ENCODE measurements around the gene SCAPER.

The SCAPER gene

DNA sequence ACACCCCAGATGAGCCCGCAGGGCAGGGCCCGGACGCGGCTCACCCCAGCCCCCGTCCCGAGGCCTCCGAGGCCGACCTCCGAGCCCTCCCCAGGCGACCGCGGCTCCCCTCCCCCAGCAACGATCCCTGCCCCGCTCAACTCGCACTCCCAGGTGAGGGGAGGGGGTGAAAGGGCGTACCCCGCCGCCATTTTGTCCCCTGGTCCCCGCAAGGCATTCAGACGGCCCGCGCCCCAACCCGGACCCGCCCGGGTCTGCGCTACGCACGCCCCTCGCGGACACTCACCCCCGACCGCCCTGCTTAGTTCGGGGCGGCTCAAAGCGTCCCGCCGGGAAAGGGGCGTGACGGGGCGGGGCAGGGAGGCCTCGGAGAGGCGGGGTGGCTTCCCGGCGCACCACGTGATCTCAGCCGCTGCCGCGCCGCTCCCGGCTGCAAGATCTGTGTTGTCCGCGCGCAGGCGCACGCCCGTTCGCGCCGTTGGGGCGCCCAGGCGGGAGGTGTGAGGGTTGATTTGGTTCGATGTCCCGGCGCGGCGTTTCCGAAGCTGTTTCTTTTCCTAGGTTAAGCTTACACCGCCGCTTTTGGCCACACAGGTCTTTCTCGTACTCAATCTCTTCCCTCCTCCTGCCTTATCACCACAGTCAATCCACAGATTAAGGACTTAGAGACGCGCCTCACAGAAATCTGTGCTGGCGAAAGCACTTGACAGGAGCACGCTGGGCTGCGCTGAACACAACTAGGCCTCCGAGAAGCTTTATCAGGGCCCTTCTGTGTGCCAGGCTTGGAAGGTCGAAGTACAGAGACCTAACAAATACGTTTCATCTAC, at the start of gene SCAPER:
Gene SCAPER, minus strand, starts transcription at position 328 of the 827 bp plus-strand sequence. CDS start 21,523 bp downstream, outside the sequence.
- Histone ChIP-seq H3K4me1 (ENCODE audit: control insufficient read depth, insufficient read depth, low read length) (peaks cover 13% of the 10 kb centered on the region), H3K27me3 (ENCODE audit: control insufficient read depth, insufficient read depth, low read length) (peaks cover 20% of the 10 kb centered on the region), H3K9ac (ENCODE audit: low read length) (peak within 1 kb of the TSS; percentile 52), H3K27ac (ENCODE audit: low read depth, low read length) (peak within 1 kb of the TSS; percentile 56), H3K4me3 (ENCODE audit: low read depth, low read length) (peak within 1 kb of the TSS; percentile 83), H3K36me3 (ENCODE audit: control insufficient read depth, insufficient read depth, low read length) (no peaks in the 10 kb centered on the region), H3K9me3 (ENCODE audit: control insufficient read depth, insufficient read depth, low read depth, low read length) (no peaks in the 10 kb centered on the region)

DNA sequence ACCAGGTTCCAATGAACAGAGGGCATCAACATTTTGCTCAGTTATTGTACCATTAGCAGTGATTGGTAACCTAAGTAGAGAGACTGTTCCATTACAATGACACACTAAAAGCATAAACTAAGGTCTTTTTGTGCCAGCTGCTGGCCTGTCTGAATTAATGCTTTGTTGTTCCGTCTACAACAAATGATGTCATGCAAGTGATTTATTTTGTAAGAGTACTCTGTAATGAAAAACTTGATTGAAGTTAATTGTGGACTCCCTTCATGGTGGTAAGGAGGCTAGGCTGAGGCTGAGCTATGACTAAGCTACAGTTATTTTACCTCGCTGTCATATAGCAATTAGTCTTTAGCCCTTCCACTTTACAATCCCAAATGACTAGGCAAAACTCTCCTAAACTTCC, 49.6 kb upstream of the SCAPER start:
- Histone ChIP-seq H3K4me1 (ENCODE audit: control insufficient read depth, insufficient read depth, low read length) (peaks cover 4% of the 10 kb centered on the region), H3K36me3 (ENCODE audit: control insufficient read depth, insufficient read depth, low read length) (peaks cover 10% of the 10 kb centered on the region; the same call in 1 of the 2 replicates), H3K9ac (ENCODE audit: low read length) (no peak overlapping the region), H3K27me3 (ENCODE audit: control insufficient read depth, insufficient read depth, low read length) (no peaks in the 10 kb centered on the region), H3K4me3 (ENCODE audit: low read depth, low read length) (no peak overlapping the region), H3K9me3 (ENCODE audit: control insufficient read depth, insufficient read depth, low read depth, low read length) (no peaks in the 10 kb centered on the region), H3K27ac (ENCODE audit: low read depth, low read length) (no peak overlapping the region)

- peaks cover 18% of the 10 kb centered on the region for H3K36me3 ChIP-seq (ENCODE audit: control insufficient read depth, insufficient read depth, low read length)
- H3K9me3 ChIP-seq (ENCODE audit: control insufficient read depth, insufficient read depth, low read depth, low read length) = no peaks in the 10 kb centered on the region
- H3K4me3 ChIP-seq (ENCODE audit: low read depth, low read length) = no peak overlapping the region
- H3K9ac ChIP-seq (ENCODE audit: low read length) = no peak overlapping the region
- no peaks in the 10 kb centered on the region for H3K27me3 ChIP-seq (ENCODE audit: control insufficient read depth, insufficient read depth, low read length)
- H3K4me1 ChIP-seq (ENCODE audit: control insufficient read depth, insufficient read depth, low read length) = peaks cover 4% of the 10 kb centered on the region
- no peak overlapping the region for H3K27ac ChIP-seq (ENCODE audit: low read depth, low read length)
Observed at GRCh38 chr15:76953913-76954312, 48.8 kb upstream of the SCAPER start.

GRCh38 chr15:76951220-76951619, 46.1 kb upstream of the SCAPER start:
- Histone ChIP-seq H3K27me3 (ENCODE audit: control insufficient read depth, insufficient read depth, low read length) (no peaks in the 10 kb centered on the region), H3K36me3 (ENCODE audit: control insufficient read depth, insufficient read depth, low read length) (peaks cover 44% of the 10 kb centered on the region), H3K9ac (ENCODE audit: low read length) (no peak overlapping the region)

DNA sequence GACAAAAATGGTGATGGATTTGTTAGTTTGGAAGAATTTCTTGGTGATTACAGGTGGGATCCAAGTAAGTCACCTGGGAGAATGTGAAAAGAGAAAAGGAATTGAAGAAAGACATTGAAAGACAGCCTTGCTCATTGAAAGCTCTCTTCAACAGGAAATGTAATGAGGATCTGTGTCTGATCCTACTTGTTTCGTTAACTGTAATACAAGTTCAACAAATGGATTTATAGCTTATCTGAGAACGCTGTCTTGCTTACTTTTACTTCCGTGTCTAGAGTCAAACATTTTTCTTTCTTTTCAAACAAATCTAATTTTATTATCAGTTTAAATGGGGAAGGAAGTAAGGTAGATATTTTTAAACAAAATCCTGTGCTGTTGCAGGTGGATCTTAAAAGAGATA, 42.3 kb upstream of the SCAPER start:
- H3K27ac ChIP-seq (ENCODE audit: low read depth, low read length) = no peak overlapping the region
- no peaks in the 10 kb centered on the region for H3K27me3 ChIP-seq (ENCODE audit: control insufficient read depth, insufficient read depth, low read length)
- no peaks in the 10 kb centered on the region for H3K4me1 ChIP-seq (ENCODE audit: control insufficient read depth, insufficient read depth, low read length)
- H3K4me3 ChIP-seq (ENCODE audit: low read depth, low read length) = no peak overlapping the region
- H3K9ac ChIP-seq (ENCODE audit: low read length) = no peak overlapping the region
- no peaks in the 10 kb centered on the region for H3K9me3 ChIP-seq (ENCODE audit: control insufficient read depth, insufficient read depth, low read depth, low read length)
- H3K36me3 ChIP-seq (ENCODE audit: control insufficient read depth, insufficient read depth, low read length) = peaks cover 75% of the 10 kb centered on the region

More at GRCh38 chr15:76951220-76951619, 46.1 kb upstream of the SCAPER start:
- Histone ChIP-seq H3K27ac (ENCODE audit: low read depth, low read length) (no peak overlapping the region), H3K9me3 (ENCODE audit: control insufficient read depth, insufficient read depth, low read depth, low read length) (no peaks in the 10 kb centered on the region), H3K4me1 (ENCODE audit: control insufficient read depth, insufficient read depth, low read length) (peaks cover 4% of the 10 kb centered on the region), H3K4me3 (ENCODE audit: low read depth, low read length) (no peak overlapping the region)

DNA sequence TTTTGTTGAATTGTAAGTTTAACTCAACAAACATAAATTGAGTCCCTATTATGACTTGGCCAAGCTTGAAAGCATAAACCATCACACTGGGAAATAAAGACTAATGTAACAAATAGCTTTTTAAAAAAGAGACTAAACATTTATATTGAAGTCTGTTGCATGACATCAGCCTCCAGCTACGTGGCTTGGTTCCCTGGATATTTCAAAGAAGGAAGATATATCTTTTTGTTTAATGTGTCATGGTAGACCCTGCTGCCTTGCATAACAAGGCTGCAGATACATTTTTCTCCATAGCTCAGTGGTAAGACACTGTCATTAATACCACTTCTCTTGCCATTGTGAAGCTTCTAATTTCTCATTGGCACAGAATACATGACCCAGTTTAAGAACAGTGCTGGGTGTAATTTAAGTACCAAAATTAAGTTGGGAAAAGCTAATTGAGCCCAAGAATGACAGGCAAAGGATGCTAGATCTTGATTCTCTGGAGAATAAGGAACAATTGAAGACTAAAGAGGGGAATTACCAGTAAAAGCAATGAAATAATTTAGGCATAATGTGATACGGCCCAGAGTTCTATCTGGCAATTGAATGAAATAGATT, 40.5 kb upstream of the SCAPER start:
- Histone ChIP-seq H3K9ac (ENCODE audit: low read length) (no peak overlapping the region), H3K27me3 (ENCODE audit: control insufficient read depth, insufficient read depth, low read length) (no peaks in the 10 kb centered on the region), H3K9me3 (ENCODE audit: control insufficient read depth, insufficient read depth, low read depth, low read length) (no peaks in the 10 kb centered on the region), H3K36me3 (ENCODE audit: control insufficient read depth, insufficient read depth, low read length) (peaks cover 70% of the 10 kb centered on the region), H3K27ac (ENCODE audit: low read depth, low read length) (no peak overlapping the region), H3K4me1 (ENCODE audit: control insufficient read depth, insufficient read depth, low read length) (peaks cover 7% of the 10 kb centered on the region), H3K4me3 (ENCODE audit: low read depth, low read length) (no peak overlapping the region)

DNA sequence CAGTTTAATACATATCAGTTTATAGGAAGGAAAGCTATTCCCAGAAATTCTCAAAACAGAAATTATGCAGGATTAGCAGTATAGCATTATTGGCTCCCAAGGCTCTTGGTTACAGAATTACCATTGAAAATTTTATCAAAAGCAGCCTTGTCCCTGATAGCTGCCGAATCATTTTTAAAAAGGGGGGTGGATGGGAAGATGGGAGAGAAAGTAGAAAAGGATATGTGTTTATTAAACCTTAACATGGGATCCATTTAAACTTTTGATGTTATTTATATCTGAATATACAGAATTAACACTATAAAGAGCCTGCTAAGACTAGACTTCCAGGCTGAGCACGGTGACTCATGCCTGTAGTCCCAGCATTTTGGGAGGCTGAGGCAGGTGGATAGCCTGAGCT, 37.2 kb upstream of the SCAPER start:
- no peak overlapping the region for H3K4me3 ChIP-seq (ENCODE audit: low read depth, low read length)

DNA sequence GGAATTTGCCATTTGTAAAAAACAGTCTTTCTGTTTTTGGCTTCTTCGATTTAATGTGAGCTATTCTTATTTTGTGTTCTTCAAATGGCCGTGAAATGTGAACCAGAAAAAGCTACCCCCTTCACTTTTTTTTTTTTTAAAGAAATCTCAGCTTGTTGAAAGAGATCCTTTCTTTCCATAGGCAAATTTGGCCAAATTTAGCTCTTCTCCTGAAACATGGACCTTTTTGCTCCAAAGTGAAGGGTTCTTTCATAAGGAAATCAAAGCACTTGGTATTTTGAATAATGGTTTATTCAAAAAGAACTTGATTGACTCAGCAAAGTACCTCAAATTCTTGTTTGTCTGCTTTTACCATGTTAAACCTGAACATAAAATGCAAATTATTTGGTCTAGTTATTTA, 36.5 kb upstream of the SCAPER start:
- peaks cover 65% of the 10 kb centered on the region for H3K36me3 ChIP-seq (ENCODE audit: control insufficient read depth, insufficient read depth, low read length)
- H3K4me1 ChIP-seq (ENCODE audit: control insufficient read depth, insufficient read depth, low read length) = peaks cover 7% of the 10 kb centered on the region
- H3K27ac ChIP-seq (ENCODE audit: low read depth, low read length) = no peak overlapping the region
- no peak overlapping the region for H3K9ac ChIP-seq (ENCODE audit: low read length)
- no peaks in the 10 kb centered on the region for H3K9me3 ChIP-seq (ENCODE audit: control insufficient read depth, insufficient read depth, low read depth, low read length)
- no peaks in the 10 kb centered on the region for H3K27me3 ChIP-seq (ENCODE audit: control insufficient read depth, insufficient read depth, low read length)
- no peak overlapping the region for H3K4me3 ChIP-seq (ENCODE audit: low read depth, low read length)

More for the DNA sequence above, 37.2 kb upstream of the SCAPER start:
- peaks cover 65% of the 10 kb centered on the region for H3K36me3 ChIP-seq (ENCODE audit: control insufficient read depth, insufficient read depth, low read length)
- no peaks in the 10 kb centered on the region for H3K9me3 ChIP-seq (ENCODE audit: control insufficient read depth, insufficient read depth, low read depth, low read length)
- H3K27ac ChIP-seq (ENCODE audit: low read depth, low read length) = no peak overlapping the region
- no peak overlapping the region for H3K9ac ChIP-seq (ENCODE audit: low read length)
- no peaks in the 10 kb centered on the region for H3K27me3 ChIP-seq (ENCODE audit: control insufficient read depth, insufficient read depth, low read length)
- H3K4me1 ChIP-seq (ENCODE audit: control insufficient read depth, insufficient read depth, low read length) = peaks cover 7% of the 10 kb centered on the region

DNA sequence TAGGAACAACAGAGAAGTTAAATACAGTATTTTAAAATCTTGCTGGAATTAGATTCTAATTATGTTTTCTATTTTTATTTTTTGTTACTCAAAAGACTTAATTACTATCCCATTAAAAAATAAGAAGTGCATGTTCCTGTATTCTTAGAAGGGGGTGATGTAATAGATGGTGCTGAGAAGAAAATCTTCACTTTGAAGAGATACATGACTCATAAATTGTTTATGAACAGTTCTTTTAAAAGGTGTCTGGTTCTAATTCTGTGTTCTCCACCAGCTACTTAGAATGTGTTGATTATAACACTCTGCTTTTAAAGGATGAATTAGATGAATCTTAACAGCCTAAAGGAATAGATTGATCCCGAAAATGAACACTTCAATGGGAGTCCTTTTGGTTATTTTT, 34.6 kb upstream of the SCAPER start:
- H3K9ac ChIP-seq (ENCODE audit: low read length) = no peak overlapping the region
- peaks cover 64% of the 10 kb centered on the region for H3K36me3 ChIP-seq (ENCODE audit: control insufficient read depth, insufficient read depth, low read length)
- no peak overlapping the region for H3K27ac ChIP-seq (ENCODE audit: low read depth, low read length)
- H3K4me3 ChIP-seq (ENCODE audit: low read depth, low read length) = no peak overlapping the region
- H3K4me1 ChIP-seq (ENCODE audit: control insufficient read depth, insufficient read depth, low read length) = peaks cover 7% of the 10 kb centered on the region
- H3K9me3 ChIP-seq (ENCODE audit: control insufficient read depth, insufficient read depth, low read depth, low read length) = no peaks in the 10 kb centered on the region
- no peaks in the 10 kb centered on the region for H3K27me3 ChIP-seq (ENCODE audit: control insufficient read depth, insufficient read depth, low read length)

DNA sequence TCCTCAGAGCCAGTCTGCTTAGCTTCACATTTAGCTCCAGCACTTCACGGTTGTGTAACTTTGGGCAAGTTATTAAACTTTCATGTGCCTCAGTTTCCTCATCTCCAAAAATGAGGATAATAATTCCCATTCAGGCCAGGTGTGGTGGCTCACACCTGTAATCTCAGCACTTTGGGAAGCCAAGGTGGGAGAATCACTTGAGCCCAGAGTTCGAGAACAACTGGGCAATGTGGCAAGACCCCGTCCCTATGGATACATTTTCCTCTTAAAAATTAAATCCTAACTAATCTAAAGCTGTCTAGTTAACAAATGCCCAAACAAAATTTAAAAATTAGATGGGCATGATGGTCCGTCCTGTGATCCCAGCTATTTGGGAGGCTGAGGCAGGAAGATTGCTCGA, 33.6 kb upstream of the SCAPER start:
- Histone ChIP-seq H3K27me3 (ENCODE audit: control insufficient read depth, insufficient read depth, low read length) (no peaks in the 10 kb centered on the region), H3K9me3 (ENCODE audit: control insufficient read depth, insufficient read depth, low read depth, low read length) (no peaks in the 10 kb centered on the region), H3K36me3 (ENCODE audit: control insufficient read depth, insufficient read depth, low read length) (peaks cover 65% of the 10 kb centered on the region), H3K4me1 (ENCODE audit: control insufficient read depth, insufficient read depth, low read length) (peaks cover 7% of the 10 kb centered on the region), H3K4me3 (ENCODE audit: low read depth, low read length) (no peak overlapping the region), H3K9ac (ENCODE audit: low read length) (no peak overlapping the region), H3K27ac (ENCODE audit: low read depth, low read length) (no peak overlapping the region)

GRCh38 chr15:76936671-76937070, 31.5 kb upstream of the SCAPER start:
- peaks cover 8% of the 10 kb centered on the region for H3K4me1 ChIP-seq (ENCODE audit: control insufficient read depth, insufficient read depth, low read length)
- no peaks in the 10 kb centered on the region for H3K27me3 ChIP-seq (ENCODE audit: control insufficient read depth, insufficient read depth, low read length)
- H3K9ac ChIP-seq (ENCODE audit: low read length) = no peak overlapping the region
- H3K4me3 ChIP-seq (ENCODE audit: low read depth, low read length) = no peak overlapping the region
- H3K27ac ChIP-seq (ENCODE audit: low read depth, low read length) = no peak overlapping the region
- peaks cover 67% of the 10 kb centered on the region for H3K36me3 ChIP-seq (ENCODE audit: control insufficient read depth, insufficient read depth, low read length)
- H3K9me3 ChIP-seq (ENCODE audit: control insufficient read depth, insufficient read depth, low read depth, low read length) = no peaks in the 10 kb centered on the region
